ENCODE data around the gene MYO18A. TPM values are rescaled to one million over a fixed set of nuclear protein-coding genes. Genes with fewer than 3 reads are reported as not detected.
"Not testable (repeated sequence)": the region's sequence is repeated elsewhere in the genome, so short reads cannot be mapped to it uniquely, and the experiment has no call there.

MYO18A gene, protein sequence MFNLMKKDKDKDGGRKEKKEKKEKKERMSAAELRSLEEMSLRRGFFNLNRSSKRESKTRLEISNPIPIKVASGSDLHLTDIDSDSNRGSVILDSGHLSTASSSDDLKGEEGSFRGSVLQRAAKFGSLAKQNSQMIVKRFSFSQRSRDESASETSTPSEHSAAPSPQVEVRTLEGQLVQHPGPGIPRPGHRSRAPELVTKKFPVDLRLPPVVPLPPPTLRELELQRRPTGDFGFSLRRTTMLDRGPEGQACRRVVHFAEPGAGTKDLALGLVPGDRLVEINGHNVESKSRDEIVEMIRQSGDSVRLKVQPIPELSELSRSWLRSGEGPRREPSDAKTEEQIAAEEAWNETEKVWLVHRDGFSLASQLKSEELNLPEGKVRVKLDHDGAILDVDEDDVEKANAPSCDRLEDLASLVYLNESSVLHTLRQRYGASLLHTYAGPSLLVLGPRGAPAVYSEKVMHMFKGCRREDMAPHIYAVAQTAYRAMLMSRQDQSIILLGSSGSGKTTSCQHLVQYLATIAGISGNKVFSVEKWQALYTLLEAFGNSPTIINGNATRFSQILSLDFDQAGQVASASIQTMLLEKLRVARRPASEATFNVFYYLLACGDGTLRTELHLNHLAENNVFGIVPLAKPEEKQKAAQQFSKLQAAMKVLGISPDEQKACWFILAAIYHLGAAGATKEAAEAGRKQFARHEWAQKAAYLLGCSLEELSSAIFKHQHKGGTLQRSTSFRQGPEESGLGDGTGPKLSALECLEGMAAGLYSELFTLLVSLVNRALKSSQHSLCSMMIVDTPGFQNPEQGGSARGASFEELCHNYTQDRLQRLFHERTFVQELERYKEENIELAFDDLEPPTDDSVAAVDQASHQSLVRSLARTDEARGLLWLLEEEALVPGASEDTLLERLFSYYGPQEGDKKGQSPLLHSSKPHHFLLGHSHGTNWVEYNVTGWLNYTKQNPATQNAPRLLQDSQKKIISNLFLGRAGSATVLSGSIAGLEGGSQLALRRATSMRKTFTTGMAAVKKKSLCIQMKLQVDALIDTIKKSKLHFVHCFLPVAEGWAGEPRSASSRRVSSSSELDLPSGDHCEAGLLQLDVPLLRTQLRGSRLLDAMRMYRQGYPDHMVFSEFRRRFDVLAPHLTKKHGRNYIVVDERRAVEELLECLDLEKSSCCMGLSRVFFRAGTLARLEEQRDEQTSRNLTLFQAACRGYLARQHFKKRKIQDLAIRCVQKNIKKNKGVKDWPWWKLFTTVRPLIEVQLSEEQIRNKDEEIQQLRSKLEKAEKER (N-terminal part only)
- total RNA-seq = 100 to 1,000 TPM in 3 of 4 donors, 10 to 100 TPM in 1; 71.6 to 125 (median 104) TPM

DNA sequence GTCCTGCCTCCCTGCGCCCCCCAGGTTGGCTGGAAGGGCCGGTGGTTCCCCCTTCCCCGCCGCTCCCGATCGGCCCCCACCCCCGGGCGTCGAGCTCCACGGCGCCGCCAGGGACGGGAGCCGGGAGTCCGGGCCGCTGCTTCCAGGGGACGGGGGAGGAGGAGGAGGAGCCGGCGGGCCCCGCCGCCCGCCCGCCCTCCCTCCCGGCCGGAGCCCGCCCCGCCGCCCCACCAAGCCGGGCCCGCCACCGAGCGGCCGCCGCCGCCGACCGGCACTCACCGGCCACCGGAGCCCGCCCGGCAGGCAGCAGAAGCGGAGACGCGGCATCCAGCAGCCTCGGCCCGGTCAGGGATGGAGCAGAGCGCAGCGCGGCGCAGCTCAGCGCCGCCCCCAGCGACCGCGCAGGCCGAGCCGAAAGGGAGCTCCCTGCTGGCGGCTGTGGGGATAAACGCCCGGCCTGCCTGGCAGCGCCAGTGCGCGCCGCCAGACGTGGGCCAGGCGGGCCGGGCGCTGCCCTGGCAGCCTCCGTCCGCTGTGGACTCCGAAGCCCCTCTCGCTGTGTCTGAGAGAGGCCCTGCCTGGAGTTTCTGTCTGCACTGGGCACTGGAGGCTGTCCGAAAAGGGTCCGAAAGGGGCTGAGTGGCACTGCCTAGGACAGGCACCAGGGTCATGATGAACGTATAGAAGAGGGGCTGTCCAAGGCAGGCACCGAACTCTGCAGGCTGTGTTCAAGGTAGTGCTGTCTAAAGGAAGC is at the start of gene MYO18A:
MYO18A (minus strand) TSS at position 365 of the 754 bp plus-strand sequence. CDS start 13,458 bp downstream, outside the sequence.
- DNase-seq (ENCODE audit: low spot score in 2 of 2) = peak; percentile 53 to 56

DNA sequence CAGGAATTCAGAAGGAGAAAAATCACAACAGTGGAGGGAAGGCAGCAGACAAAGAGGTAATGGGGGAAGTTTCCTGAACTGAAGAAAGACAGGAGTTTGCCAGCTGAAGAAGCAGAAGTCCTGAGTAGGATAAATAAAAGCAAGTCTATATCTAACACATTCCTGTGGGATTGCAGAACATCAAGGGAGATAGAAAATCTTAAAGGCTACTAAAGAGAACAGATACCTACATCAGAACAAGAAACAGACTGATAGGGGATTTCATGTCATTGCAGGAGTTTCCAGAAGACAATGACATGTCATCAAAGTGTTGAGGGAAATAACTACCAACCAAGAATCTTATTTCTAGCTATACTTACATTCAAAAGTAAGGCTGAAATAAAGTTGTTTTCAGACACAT is 45.2 kb upstream of the MYO18A start:
- no peak overlapping the region for H3K27ac ChIP-seq
- peaks cover 0 to 4% (median 0%) of the 10 kb centered on the region in 4 donors for H3K4me1 ChIP-seq
- DNase-seq (ENCODE audit: low spot score in 2 of 2) = no peak
- no peaks in the 10 kb centered on the region for H3K27me3 ChIP-seq
- H3K4me3 ChIP-seq = no peak overlapping the region
- no peaks in the 10 kb centered on the region for H3K9me3 ChIP-seq
- no peaks in the 10 kb centered on the region for H3K36me3 ChIP-seq
- TF ChIP-seq, protein P1, sequence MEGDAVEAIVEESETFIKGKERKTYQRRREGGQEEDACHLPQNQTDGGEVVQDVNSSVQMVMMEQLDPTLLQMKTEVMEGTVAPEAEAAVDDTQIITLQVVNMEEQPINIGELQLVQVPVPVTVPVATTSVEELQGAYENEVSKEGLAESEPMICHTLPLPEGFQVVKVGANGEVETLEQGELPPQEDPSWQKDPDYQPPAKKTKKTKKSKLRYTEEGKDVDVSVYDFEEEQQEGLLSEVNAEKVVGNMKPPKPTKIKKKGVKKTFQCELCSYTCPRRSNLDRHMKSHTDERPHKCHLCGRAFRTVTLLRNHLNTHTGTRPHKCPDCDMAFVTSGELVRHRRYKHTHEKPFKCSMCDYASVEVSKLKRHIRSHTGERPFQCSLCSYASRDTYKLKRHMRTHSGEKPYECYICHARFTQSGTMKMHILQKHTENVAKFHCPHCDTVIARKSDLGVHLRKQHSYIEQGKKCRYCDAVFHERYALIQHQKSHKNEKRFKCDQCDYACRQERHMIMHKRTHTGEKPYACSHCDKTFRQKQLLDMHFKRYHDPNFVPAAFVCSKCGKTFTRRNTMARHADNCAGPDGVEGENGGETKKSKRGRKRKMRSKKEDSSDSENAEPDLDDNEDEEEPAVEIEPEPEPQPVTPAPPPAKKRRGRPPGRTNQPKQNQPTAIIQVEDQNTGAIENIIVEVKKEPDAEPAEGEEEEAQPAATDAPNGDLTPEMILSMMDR (IDR thresholded peaks at IDR 0.05) = no peak
- no peak for TF ChIP-seq EP300 (IDR thresholded peaks at IDR 0.05)
- no peak for TF ChIP-seq POLR2A (IDR thresholded peaks at IDR 0.05)

More for the DNA sequence above, at the start of gene MYO18A:
- WGBS, 2 donors = 5 to 16% methylated on average over 7 to 8 of the region's 76 CpGs
- Histone ChIP-seq H3K27me3 (no peaks in the 10 kb centered on the region), H3K36me3 (no peaks in the 10 kb centered on the region), H3K4me3 (peak within 1 kb of the TSS; percentile 54 to 87 (median 72)), H3K4me1 (peaks cover 0 to 57% (median 33%) of the 10 kb centered on the region in 4 donors), H3K9me3 (no peaks in the 10 kb centered on the region), H3K27ac (peak within 1 kb of the TSS; percentile 82 to 97 (median 89))
- TF ChIP-seq, protein P1 (IDR thresholded peaks at IDR 0.05) = peak; percentile 93 to 99 (median 95)
- peak in 1 of 2 donors; percentile 38 for TF ChIP-seq EP300 (IDR thresholded peaks at IDR 0.05)
- TF ChIP-seq POLR2A (IDR thresholded peaks at IDR 0.05) = peak in 1 of 2 donors; percentile 43

DNA sequence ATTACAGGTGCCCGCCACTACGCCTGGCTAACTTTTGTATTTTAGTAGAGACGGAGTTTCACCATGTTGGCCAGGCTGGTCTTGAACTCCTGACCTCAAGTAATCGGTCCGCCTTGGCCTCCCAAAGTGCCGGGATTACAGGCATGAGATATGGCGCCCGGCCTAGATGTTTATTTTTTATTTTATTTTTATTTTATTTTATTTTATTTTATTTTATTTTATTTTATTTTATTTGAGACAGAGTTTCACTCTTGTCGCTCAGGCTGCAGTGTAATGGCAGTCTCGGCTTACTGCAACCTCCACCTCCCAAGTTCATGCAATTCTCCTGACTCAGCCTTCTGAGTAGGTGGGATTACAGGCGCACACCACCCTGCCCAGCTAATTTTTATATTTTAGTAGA is 41.1 kb upstream of the MYO18A start:
- not testable (repeated sequence) for H3K9me3 ChIP-seq; DNase-seq (ENCODE audit: low spot score in 2 of 2); H3K4me3 ChIP-seq; H3K27me3 ChIP-seq; H3K27ac ChIP-seq; H3K36me3 ChIP-seq; H3K4me1 ChIP-seq
- 94 to 95% methylated on average over 11 of the region's 11 CpGs for WGBS, 2 donors

DNA sequence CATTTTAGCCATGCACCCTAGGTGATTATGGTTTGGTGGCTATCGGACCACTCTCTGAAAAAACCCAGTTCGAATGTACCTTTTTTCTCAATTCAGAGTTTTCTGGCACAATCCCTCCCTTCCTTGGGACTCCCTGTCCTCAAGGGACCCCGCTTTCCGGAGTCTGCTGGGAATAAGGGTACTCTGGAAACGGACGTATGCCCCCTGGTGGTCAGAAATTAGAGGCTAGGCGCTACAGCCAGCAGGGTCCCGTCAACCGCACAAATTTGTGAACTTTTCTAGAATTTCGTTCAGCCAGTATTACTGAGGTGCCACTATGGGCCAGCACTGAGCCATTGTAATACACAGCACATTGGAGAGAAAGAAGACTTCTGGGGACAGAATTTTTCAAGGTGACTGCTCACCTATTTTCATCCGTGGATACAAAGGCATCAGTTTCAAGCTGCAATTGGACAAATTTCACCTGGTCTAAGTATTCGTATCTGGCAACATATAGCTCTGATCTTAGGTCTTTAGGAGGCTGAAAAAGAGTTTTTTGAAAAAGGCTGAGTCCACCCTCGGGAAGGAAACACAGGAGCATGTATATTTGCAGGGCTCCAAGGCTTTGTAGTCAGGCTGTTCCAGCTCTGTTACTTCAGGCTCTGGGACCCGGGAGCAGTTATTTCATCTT is 39.3 kb upstream of the MYO18A start:
- H3K36me3 ChIP-seq = no peaks in the 10 kb centered on the region
- no peak for TF ChIP-seq POLR2A (IDR thresholded peaks at IDR 0.05)
- peak in 1 of 2 donors; percentile 47 for TF ChIP-seq EP300 (IDR thresholded peaks at IDR 0.05)
- TF ChIP-seq, protein P1 (IDR thresholded peaks at IDR 0.05) = peak; percentile 90 to 96 (median 95)
- WGBS, 2 donors = 16 to 18% methylated on average over 14 of the region's 14 CpGs
- no peak overlapping the region for H3K4me3 ChIP-seq
- peak; percentile 66 to 90 for DNase-seq (ENCODE audit: low spot score in 2 of 2)
- no peaks in the 10 kb centered on the region for H3K9me3 ChIP-seq
- H3K27me3 ChIP-seq = no peaks in the 10 kb centered on the region
- H3K4me1 ChIP-seq = peaks cover 0 to 10% (median 1%) of the 10 kb centered on the region in 4 donors
- H3K27ac ChIP-seq = no peak overlapping the region

Data from tibial nerve (tissue), 4 donors.